GM18511 (cell line): ENCODE measurements around the gene JPT1.
A peak's percentile ranks its signal among the peaks of the same experiment; 100 is the strongest.
"Not testable (repeated sequence)": the region's sequence is repeated elsewhere in the genome, so short reads cannot be mapped to it uniquely, and the experiment has no call there.

Source experiments
- ATAC-seq: cut with Tn5 transposase; IDR thresholded peaks from one replicate; pipeline ENCODE4 v1.9.1; 2021; ENCODE audit warnings: mild to moderate bottlenecking, moderate library complexity; ENCODE audit not compliant: unreplicated experiment

JPT1 gene

DNA sequence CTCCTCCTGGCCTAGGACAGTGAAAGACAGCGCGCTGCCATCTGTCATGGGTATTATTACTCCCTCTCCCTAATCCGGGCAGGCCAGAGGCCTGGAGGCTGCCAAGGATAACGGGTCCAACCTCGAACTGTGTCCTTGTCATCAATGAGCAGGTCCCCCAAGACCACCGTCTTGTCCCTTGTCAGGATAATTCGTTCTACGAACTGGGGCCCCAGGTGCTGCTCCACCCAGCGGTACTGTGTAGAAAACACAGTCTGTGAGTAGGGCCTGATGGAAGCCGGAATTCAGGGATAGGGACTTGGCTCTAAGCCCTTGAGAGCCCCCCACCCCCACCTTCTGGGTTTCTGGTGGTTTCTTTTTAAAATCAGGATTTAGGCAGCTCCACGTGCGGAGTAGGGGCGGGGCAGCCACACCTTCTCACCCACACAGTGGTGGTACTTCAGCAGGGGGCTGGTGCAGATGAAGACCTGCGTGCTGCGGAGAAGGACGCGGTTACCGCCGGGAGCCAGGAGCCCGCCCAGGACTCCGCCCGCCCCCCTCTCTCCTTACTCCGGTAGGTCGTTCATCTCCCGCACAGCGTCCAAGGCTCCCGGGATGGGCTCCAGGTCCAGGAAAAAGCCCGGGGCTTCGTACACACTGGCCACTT is 23.6 kb downstream of the JPT1 start:
- ATAC-seq: peak; percentile 32

- no peak for ATAC-seq
Observed at GRCh38 chr17:75130059-75130631, 24.2 kb downstream of the JPT1 start.

DNA sequence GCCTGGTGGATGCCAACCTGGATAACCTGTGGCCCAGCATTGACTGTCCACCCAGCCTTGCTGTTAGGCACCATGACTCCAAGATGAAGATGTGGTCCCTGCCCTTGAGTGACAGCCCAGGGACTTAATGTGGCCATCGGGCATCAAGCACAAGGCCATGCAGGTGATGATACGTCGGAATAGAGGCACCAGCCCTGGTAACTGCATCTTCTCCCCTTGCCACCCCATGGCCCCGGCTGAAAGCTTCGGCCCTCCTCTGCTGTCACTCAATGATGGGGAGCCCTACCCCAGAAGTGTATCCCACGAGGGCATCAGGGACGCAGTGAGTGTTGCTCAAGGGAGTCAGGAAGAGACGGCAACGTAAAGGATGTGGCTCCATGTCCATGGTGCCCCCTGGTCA is 24.7 kb downstream of the JPT1 start:
- no peak for ATAC-seq

- ATAC-seq: no peak
Observed at GRCh38 chr17:75128694-75129505, 25.4 kb downstream of the JPT1 start.

DNA sequence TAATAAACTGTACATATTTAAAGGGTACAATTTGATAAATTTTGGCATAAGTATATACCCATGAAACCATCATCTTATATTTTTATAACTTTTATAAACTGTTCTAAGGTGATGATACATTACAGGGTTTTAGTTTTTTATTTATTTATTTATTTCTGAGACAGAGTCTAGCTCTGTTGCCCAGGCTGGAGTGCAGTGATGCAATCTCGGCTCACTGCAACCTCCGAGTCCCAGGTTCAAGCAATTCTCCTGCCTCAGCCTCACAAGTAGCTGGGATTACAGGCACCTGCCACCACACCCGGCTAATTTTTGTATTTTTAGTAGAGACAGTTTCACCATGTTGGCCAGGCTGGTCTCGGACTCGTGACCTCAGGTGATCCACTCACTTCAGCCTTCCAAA is 26.4 kb downstream of the JPT1 start:
- ATAC-seq: not testable (repeated sequence)

DNA sequence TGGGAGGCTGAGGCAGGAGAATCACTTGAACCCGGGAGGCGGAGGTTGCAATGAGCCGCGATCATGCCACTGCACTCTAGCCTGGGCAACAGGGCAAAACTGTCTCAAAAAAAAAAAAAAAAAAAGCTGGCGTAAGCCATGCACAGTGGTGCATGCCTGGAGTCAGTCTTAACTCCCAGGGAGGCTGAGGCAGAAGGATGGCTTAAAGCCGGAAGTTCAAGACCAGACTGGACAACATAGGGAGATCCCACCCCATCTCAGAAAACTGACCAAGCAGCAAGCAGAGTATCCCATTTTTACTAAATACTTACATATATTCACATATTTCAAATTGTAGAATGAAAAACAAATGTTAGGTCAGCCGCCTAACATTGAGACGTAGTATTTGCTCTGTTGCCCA is 27.4 kb downstream of the JPT1 start:
- ATAC-seq: no peak

DNA sequence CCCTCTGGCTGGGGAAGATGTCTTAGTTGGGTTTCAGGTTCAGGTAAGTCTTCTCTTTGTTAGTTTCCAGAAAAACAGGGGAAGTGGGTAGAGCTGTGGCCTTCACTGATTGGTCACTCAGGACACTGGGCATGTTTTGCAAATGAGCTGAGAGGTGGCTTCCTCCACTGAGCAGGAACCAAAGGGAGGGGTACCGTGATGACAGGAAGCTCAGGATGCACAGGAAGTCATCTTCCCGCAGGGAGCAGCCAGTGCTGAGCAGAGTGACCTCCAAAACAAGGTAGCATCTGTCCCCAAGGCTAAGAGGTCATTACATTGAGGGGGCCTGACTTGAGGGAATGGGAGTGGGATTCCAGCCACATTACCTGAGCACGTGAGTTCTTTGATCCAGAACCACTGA is 28.3 kb downstream of the JPT1 start:
- ATAC-seq: no peak

DNA sequence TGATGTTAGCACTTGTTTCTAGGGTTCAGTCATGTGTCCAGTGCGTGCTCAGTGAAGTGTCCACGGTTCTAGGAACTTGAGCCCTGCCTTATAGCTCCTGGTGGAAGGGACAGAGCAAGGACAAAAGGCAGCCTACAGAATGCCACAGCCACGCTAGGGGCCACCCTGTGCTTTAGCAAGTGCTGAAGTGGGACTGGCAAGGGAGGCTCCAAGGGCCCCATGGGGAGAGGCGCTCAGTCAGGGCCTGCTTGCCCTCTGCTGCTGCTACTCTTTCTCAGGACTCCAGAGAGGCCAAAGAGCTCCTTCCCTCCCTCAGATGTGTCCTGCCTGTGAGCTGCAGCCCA is 29.5 kb downstream of the JPT1 start:
- ATAC-seq: no peak

GRCh38 chr17:75124041-75124818 is 30.1 kb downstream of the JPT1 start:
- no peak for ATAC-seq

DNA sequence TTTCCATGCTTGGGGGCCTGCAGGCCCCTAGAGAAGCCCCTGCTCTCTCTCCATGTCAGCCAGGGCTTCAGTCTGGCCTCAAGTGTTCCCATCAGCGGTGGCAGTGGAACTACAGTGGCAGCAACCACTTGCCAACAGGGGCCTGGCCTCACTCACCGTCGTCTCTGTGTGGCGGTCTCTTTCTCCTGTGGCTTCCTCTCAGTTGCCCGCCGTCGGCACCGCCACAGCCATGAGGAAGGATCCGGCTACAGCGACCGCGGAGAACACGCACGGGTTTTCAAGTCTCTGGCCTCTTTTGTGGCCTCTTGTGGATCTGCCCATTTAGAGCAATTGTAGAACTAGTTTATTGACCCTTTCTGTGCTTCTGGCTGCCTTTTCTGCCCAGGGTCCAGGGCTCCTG is 36.0 kb downstream of the JPT1 start:
- no peak for ATAC-seq

- ATAC-seq: no peak
Observed at GRCh38 chr17:75116737-75117136, 37.6 kb downstream of the JPT1 start.

DNA sequence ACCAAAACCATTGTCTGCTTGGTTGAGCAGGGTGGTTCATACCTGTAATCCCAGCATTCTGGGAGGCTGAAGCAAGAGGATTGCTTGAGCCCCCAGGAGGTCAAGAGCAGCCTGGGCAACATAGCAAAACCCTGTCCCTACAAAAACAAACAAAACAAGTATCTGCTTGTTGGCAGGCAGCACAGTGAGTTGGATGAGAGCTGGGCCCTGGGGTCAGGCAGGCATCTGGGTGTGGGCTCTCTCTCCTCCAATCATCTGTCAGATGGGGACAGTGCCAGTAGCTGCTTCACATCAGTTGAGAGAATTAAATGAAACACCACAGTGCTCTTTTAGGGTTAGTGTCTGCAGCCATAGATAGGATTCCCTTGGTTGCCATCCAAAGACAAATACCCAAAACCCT is 38.8 kb downstream of the JPT1 start:
- ATAC-seq: no peak

GRCh38 chr17:75114552-75115314 is 39.6 kb downstream of the JPT1 start:
- ATAC-seq: no peak

GRCh38 chr17:75113798-75114551 is 40.3 kb downstream of the JPT1 start:
- peak; percentile 58 for ATAC-seq

DNA sequence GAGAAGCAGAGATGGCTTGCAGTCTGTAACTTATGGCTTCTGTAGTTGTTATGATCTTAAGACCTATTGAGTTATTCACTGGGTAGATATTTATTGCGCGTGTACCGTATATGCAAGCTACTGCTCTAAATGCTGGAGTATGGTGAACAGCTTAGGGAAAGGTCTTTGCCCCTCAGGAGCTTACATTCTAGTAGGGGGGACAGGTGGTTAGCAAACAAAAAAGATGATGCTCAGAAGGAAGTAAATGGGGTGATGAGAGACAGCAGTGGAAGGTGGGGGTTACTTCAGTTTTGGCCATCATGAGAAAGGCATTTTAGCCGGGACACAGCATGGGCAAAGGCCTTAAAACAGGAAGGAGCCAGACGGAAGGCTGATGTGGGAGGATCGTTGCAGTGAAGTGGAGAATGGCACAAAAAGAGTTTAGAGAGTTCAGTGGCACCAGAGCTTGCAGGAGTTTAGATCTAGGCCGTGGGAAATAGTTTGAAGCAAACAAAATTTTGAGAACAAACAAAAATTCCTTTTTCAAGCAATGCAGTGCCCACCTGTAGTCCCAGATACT is 42.5 kb downstream of the JPT1 start:
- no peak for ATAC-seq

DNA sequence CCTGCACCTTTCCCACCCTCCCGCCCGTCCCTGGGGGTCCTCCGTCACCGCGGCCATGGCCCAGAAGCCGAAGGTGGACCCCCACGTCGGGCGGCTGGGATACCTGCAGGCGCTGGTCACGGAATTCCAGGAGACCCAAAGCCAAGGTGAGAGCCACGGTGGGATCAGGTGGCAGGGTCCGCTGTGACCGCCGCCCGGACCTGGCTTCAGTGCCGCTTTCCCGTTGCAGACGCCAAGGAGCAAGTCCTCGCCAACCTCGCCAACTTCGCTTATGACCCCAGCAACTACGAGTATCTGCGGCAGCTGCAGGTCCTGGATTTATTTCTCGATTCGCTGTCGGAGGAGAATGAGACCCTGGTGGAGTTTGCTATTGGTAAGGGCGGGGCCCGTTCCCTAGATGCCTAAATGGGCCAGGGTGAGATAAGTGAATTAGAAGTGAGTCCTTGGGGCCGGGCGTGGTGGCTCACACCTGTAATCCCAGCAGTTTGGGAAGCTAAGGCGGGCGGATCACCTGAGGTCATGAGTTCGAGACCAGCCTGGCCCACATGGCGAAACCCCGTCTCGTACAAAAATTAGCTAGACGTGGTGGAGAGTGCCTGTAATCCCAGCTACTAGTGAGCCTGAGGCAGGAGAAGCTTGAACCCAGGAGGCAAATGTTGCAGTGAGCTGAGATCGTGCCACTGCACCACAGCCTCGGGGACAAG is 43.9 kb downstream of the JPT1 start:
- no peak for ATAC-seq

- peak; percentile 66 for ATAC-seq
Observed at GRCh38 chr17:75109407-75110233, 44.7 kb downstream of the JPT1 start, which contains the start of gene ARMC7. Gene ARMC7 (plus strand): TSS chr17:75109969. CDS start chr17:75110289, 320 bp downstream.

- no peak for ATAC-seq
Observed at GRCh38 chr17:75109046-75109406, 45.3 kb downstream of the JPT1 start.
